SW480 (cell line): Measurements from ENCODE around the gene FBXL19.
A peak's percentile ranks its signal among the peaks of the same experiment; 100 is the strongest.

ENCODE experiments used
- DNase-seq: peaks from one replicate; pipeline ENCODE4 v3.0.0-alpha.2; 2016; ENCODE audit warnings: low spot score

The FBXL19 gene

GRCh38 chr16:30894540-30895368 is 28.6 kb upstream of the FBXL19 start:
- DNase-seq, result no peak

- DNase-seq, result no peak
Measured at GRCh38 chr16:30895627-30896260, 27.6 kb upstream of the FBXL19 start.

- DNase-seq, result no peak
Measured at GRCh38 chr16:30896261-30896888, 27.0 kb upstream of the FBXL19 start, which contains the start of gene CTF1. Gene CTF1 (plus strand): TSS chr16:30896614. CDS start chr16:30896644, 30 bp downstream.

DNA sequence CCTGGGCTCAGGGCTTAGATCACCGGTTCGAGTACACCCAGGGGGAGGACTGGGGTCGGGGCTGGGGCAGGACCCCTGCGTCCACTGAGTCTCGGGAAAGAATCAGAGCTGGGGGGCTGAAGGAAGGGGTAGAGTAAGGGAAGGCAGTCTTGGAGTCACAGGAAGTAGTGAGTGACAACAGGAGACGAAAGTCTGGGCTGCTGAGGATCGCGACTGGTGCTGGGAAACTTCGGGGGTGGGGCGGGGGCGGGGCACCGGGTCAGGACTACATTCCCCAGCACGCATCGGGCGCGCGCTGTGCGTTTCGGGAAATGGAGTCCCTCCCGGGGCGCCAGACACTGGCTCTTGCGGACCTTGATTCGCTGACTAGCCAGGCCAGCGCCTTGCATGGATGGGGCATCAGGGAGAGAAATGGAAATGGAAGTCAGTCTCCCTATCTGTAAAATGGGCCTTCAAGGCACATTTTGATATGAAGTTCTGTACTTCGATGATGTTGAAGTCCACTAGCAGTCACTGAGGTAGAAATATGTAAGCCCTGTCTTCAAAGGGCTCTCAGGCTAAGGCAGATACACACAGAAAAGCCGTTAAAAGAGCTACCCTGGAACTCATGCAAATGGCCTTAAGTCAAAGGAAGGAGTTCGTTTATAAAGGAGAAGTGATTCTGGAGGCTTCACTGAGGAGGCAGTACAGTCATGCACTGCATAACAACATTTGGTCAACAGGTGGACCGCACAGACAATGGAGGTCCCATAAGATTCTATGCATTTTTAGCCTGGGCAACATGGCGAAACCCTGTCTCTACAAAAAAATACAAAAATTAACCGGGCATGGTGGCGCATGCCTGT is 26.3 kb upstream of the FBXL19 start:
- DNase-seq, result peak; percentile 33

GRCh38 chr16:30899794-30900193 is 23.6 kb upstream of the FBXL19 start:
- DNase-seq, result no peak

- no peak for DNase-seq
Measured at GRCh38 chr16:30900588-30900987, 22.8 kb upstream of the FBXL19 start.

DNA sequence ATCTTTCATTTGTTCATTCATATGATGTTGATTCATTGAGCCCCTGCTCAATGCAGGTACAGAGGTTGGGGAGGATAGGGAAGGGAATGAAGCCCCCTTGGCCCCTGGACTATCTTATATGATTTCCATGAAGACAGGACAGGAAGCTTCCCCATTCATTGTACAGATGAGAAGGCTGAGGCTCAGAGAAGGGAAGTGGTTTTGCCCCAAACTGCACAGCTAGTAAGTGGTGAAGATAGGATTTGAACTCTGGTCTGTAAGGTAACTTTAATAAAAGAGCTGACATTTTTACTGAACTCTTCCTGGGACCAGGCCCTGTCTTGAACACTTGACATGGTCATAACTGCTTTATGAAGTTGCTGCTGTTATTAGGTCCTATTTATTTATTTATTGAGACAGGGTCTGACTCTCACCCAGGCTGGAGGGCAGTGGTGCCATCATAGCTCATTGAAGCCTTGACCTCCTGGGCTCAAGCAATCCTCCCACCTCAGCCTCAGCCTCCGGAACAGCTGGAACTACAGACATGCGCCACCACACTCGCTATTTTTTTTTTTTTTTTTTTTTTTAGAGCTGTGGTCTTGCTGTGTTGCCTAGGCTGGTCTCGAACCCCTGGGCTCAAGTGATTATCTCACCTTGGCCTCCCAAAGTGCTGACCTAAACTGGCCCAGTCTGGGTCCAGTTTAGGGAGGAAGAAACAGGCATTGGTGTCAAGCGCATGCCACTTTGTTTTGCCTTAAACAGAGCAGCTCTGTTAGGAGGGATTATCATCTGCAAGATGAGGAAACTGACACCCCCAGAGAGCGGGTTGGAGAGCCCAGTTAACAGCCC is 22.0 kb upstream of the FBXL19 start:
- no peak for DNase-seq

- DNase-seq, result no peak
Measured at GRCh38 chr16:30902029-30902972, 21.1 kb upstream of the FBXL19 start.

- DNase-seq, result no peak
Measured at GRCh38 chr16:30903002-30903401, 20.4 kb upstream of the FBXL19 start.

DNA sequence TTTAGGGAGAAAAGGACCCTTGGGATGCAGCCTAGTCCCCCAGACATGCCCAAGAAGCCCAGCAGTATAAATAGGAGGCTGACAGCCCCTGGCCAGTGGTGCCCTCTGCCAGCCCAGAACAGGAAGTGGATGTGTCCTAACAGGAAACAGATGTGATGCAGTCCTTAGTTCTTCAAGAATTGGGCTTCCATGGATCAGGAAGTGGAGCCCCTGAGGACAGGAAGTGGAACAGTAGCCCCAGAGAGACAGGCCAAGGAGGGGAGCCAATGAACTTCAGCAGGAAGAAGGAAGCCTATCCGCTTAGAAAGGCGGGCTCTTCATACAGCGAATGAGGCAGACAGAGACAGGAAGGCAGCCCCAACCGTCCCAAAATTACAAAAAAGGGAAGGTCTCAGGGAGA is 19.8 kb upstream of the FBXL19 start:
- no peak for DNase-seq

DNA sequence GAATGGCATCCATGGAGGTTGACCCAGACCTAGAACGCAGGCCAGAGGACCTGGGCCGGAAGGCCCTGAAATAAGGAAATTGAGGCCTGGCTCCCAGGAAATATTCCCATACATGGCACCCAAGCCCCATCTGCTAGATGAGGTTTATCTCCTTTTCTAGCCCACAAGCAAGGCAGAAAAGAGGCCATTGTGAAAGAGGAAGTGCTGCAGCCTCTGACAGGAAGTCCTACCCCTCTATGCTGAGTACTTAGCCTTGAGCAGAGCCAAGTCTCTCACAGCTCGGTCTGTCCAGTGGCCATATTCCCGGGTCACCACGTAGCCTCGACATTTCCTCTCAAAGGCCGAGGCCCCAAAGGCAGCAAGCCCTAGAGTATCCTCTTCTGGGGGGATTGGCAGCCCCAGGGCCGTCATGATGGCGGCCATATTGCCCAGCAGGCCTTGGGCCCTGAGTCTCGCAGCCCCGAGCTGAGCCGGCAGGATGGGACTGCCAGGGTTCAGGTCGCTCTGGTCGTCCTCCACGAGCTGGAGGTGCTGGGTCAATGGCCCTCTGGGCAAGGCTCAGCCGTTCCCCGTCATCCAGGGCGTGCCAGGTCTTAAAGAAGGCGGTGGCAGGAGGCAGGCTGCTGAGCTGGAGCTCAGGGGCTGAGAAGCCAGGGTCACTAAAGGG is 19.1 kb upstream of the FBXL19 start:
- DNase-seq, result no peak

- no peak for DNase-seq
Measured at GRCh38 chr16:30907064-30907463, 16.3 kb upstream of the FBXL19 start.

DNA sequence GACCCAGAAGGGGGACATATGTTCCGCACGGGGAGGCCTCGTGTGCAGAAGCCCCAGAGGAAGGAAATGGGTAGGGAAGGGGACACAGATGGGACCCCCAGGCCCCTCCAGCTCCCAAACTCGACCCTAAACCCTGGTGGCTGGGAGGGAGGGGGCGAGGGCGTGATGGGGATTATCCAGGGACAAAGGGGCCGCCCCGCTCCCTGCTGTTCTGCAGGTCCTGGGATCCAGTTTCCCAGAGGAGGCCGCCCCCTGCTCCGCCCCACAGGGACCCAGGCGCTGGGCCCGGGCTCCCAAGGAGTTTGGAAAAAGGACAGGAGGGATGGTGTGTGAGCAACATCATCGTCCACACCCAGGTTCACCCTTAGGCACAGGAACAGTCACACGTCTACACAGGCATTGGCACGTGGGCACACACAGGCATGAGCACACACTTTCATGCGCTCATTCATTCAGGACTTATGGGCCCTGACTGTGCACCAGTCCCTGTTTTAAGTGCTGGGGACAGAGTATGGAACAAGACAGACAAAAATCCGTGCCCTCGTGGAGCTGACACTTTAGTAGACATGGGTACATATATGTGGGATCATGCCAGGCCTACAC is 12.8 kb upstream of the FBXL19 start:
- DNase-seq, result no peak

DNA sequence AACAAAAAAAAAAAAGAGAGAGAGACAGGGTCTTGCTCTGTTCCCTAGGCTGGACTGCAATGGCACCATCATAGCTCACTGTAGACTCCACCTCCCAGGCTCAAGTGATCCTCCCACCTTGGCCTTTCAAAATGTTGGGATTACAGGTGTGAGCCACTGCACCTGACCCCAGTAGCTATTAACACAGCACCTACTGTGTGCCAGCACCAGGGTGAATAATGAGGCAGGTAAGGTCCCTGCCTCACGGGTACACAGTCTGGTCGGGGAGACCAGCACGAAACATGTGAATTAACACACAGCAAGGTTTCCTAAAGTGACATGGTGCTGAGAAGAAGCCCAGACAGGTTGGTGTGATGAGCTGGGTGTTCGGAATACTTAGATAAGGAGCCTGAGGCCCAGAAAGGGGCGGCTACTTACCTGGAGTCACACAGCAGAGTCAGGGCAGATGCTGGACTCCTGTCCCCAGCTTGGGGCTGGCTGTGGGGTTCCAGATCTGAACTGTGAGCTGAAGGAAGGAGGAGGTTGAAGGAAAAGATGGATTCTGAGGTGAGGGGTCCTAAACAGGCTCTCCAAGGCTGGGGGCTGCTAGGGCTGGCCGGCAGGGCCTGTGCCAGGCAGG is 10.5 kb upstream of the FBXL19 start:
- no peak for DNase-seq

DNA sequence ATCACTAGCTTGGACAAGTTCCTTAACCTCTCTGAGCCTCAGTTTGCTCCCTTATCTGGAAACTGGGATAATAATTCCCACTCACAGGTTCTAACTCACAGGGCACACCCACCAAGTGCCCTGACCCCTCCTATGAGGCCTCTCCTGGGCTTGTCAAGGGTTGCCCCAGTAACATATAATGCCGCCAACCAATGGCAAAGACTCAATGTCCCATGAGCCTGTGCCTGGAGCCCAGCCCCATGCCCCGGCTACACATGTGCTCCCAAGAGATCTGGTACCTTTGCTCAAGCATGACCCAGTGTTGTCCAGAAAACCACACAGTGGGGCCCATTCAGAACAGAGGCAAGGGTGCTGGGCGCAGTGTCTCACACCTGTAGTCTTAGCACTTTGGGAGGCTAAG is 8.5 kb upstream of the FBXL19 start:
- DNase-seq, result no peak

DNA sequence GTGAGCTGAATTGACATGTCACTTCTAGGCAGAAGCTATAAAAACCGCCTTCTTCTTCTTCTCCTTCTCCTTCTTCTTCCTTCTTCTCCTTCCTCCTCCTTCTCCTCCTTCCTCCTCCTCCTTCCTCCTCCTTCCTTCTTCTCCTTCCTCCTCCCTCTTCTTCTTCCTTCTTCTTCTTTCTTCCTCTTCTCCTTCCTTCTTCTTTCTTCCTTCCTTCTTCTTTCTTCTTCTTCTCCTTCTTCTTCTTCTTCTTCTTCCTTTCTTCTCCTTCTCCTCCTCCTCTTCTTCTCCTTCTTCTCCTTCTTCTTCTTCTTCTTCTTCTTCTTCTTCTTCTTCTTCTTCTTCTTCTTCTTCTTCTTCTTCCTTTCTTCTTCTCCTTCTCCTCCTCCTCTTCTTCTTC is 4.8 kb upstream of the FBXL19 start:
- no peak for DNase-seq

DNA sequence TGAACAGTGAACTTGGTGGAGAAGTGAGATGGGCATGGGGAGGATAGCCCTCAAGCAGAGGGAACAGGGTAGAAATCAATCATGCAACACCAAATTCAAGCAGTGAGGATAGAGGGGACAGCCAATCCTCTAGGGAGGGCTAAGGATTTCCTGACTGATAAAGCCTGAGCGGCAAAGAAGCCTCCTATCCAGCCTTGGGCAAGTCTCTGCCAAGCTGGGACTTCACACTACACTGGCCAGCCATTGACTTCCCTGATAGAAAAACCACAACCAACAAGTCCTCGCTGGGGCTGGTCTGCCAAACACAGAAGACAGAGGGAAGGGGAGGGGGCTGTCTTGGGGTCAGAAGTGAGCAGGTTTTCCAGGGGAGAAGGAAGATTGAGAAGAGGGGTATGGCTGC is 2.5 kb upstream of the FBXL19 start:
- no peak for DNase-seq

- no peak for DNase-seq
Measured at GRCh38 chr16:30921459-30921747, 2.0 kb upstream of the FBXL19 start.
